H9 (cell line): ENCODE measurements around the gene DNAJC5. TPM values are rescaled to one million over a fixed set of nuclear protein-coding genes. Genes with fewer than 3 reads are reported as not detected.

ENCODE experiments used
- DNase-seq: peaks from one replicate; pipeline ENCODE4 v3.0.0-alpha.2; 2017
- H2AFZ ChIP-seq: one replicate; pipeline ENCODE4 v1.6.1; 2013; ENCODE audit warnings: mild to moderate bottlenecking, low read length, control low read depth, moderate library complexity
- H2AK5ac ChIP-seq: 2 replicates; pipeline ENCODE4 v1.6.1; 2013; ENCODE audit warnings: low read length, control low read depth, mixed read lengths; ENCODE audit not compliant: insufficient read length
- H2BK120ac ChIP-seq: one replicate; pipeline ENCODE4 v1.6.1; 2013; ENCODE audit warnings: low read depth, mild to moderate bottlenecking, low read length, control low read depth, inconsistent platforms; ENCODE audit not compliant: poor library complexity, severe bottlenecking
- H2BK12ac ChIP-seq: 2 replicates; pipeline ENCODE4 v1.6.1; 2013; ENCODE audit warnings: low read length, control low read depth, mixed read lengths, low read depth; ENCODE audit not compliant: insufficient read length
- H2BK15ac ChIP-seq: 2 replicates; pipeline ENCODE4 v1.6.1; 2013; ENCODE audit warnings: low read depth, low read length, control low read depth
- H2BK20ac ChIP-seq: one replicate; pipeline ENCODE4 v1.6.1; 2013; ENCODE audit warnings: low read depth, mild to moderate bottlenecking, low read length, control low read depth, inconsistent platforms; ENCODE audit not compliant: poor library complexity, severe bottlenecking
- H2BK5ac ChIP-seq: 2 replicates; pipeline ENCODE4 v1.6.1; 2013; ENCODE audit warnings: low read length, control low read depth, mixed read lengths; ENCODE audit not compliant: insufficient read length
- H3K14ac ChIP-seq: 2 replicates; pipeline ENCODE4 v1.6.1; 2013; ENCODE audit warnings: low read length, control low read depth; ENCODE audit not compliant: insufficient read depth
- H3K18ac ChIP-seq: 2 replicates; pipeline ENCODE4 v1.6.1; 2013; ENCODE audit warnings: low read depth, mild to moderate bottlenecking, mixed read lengths, low read length, control low read depth; ENCODE audit not compliant: insufficient read length
- H3K23ac ChIP-seq: 2 replicates; pipeline ENCODE4 v1.6.1; 2013; ENCODE audit warnings: low read length, control low read depth, mixed read lengths, low read depth; ENCODE audit not compliant: insufficient read length
- H3K23me2 ChIP-seq: 2 replicates; pipeline ENCODE4 v1.6.1; 2013; ENCODE audit warnings: low read depth, mild to moderate bottlenecking, mixed read lengths, low read length, control low read depth; ENCODE audit not compliant: insufficient read length, poor library complexity, severe bottlenecking
- H3K27ac ChIP-seq: 2 replicates; pipeline ENCODE4 v1.5.1; 2013; ENCODE audit warnings: low read length, control low read depth, mixed read lengths, low read depth; ENCODE audit not compliant: insufficient read length
- H3K27me3 ChIP-seq: 2 replicates; pipeline ENCODE4 v1.6.1; 2013; ENCODE audit warnings: low read length, control low read depth, inconsistent platforms; ENCODE audit not compliant: insufficient read depth
- H3K4ac ChIP-seq: 2 replicates; pipeline ENCODE4 v1.6.1; 2013; ENCODE audit warnings: low read depth, mild to moderate bottlenecking, control low read depth, inconsistent platforms, low read length, moderate library complexity
- H3K4me1 ChIP-seq: 2 replicates; pipeline ENCODE4 v1.6.1; 2013; ENCODE audit warnings: low read length, control low read depth, inconsistent platforms; ENCODE audit not compliant: insufficient read depth
- H3K4me2 ChIP-seq: 2 replicates; pipeline ENCODE4 v1.6.1; 2013; ENCODE audit warnings: low read length, control low read depth, mixed read lengths; ENCODE audit not compliant: insufficient read length, insufficient read depth
- H3K56ac ChIP-seq: 2 replicates; pipeline ENCODE4 v1.6.1; 2013; ENCODE audit warnings: low read depth, mild to moderate bottlenecking, mixed read lengths, low read length, control low read depth; ENCODE audit not compliant: insufficient read length
- H3K79me1 ChIP-seq: 2 replicates; pipeline ENCODE4 v1.6.1; 2013; ENCODE audit warnings: low read depth, mild to moderate bottlenecking, moderate library complexity, low read length, control low read depth, inconsistent platforms; ENCODE audit not compliant: insufficient read depth, poor library complexity, severe bottlenecking
- H3K79me2 ChIP-seq: 2 replicates; pipeline ENCODE4 v1.6.1; 2013; ENCODE audit warnings: low read length, control low read depth, inconsistent platforms; ENCODE audit not compliant: insufficient read depth
- H3K9ac ChIP-seq: 2 replicates; pipeline ENCODE4 v1.6.1; 2013; ENCODE audit warnings: low read length, control low read depth, mixed read lengths; ENCODE audit not compliant: insufficient read length; ENCODE audit errors: extremely low read depth
- H3K9me3 ChIP-seq: one replicate; pipeline ENCODE4 v1.6.1; 2013; ENCODE audit warnings: low read depth, low read length, inconsistent platforms; ENCODE audit not compliant: control insufficient read depth
- H3T11ph ChIP-seq: one replicate; pipeline ENCODE4 v1.6.1; 2013; ENCODE audit warnings: mild to moderate bottlenecking, low read length, control low read depth, inconsistent platforms
- H4K20me1 ChIP-seq: one replicate; pipeline ENCODE4 v1.6.1; 2013; ENCODE audit not compliant: control insufficient read depth, insufficient read length, insufficient read depth
- H4K5ac ChIP-seq: 2 replicates; pipeline ENCODE4 v1.6.1; 2013; ENCODE audit warnings: low read depth, mild to moderate bottlenecking, mixed read lengths, low read length, control low read depth; ENCODE audit not compliant: insufficient read length
- H4K8ac ChIP-seq: replicated peaks from 2 replicates; pipeline ENCODE4 v1.6.1; 2013; ENCODE audit warnings: low read length, control low read depth, mixed read lengths, low read depth; ENCODE audit not compliant: insufficient read length
- H4K91ac ChIP-seq: 2 replicates; pipeline ENCODE4 v1.6.1; 2013; ENCODE audit warnings: low read depth, mild to moderate bottlenecking, moderate library complexity, mixed read lengths, low read length, control low read depth; ENCODE audit not compliant: insufficient read length
- H3K27ac Mint-ChIP-seq, 3 experiments: 2 replicates in 2 of 3; 3 replicates in 1 of 3; pipeline ENCODE4 v1.8.0; 2020 to 2021; ENCODE audit warnings: mixed read lengths in 3 of 3, mild to moderate bottlenecking in 1 of 3, moderate library complexity in 1 of 3
- H3K27me3 Mint-ChIP-seq: 2 replicates; pipeline ENCODE4 v1.8.0; 2021; ENCODE audit warnings: low read depth, mild to moderate bottlenecking, moderate library complexity, mixed read lengths
- H3K36me3 Mint-ChIP-seq, 3 experiments: 2 replicates in 2 of 3; 3 replicates in 1 of 3; pipeline ENCODE4 v1.8.0; 2020 to 2021; ENCODE audit warnings: low read depth in 3 of 3, mixed read lengths in 3 of 3; ENCODE audit not compliant: insufficient read depth in 1 of 3
- H3K4me1 Mint-ChIP-seq, 2 experiments: 2 replicates each; pipeline ENCODE4 v1.8.0; 2020; ENCODE audit warnings: mixed read lengths in 2 of 2
- H3K4me3 Mint-ChIP-seq, 2 experiments: 2 replicates in 1 of 2; 3 replicates in 1 of 2; pipeline ENCODE4 v1.8.0; 2020 to 2021; ENCODE audit warnings: mild to moderate bottlenecking in 2 of 2, mixed read lengths in 2 of 2, moderate library complexity in 1 of 2
- H3K9me3 Mint-ChIP-seq, 2 experiments: 2 replicates in 1 of 2; 3 replicates in 1 of 2; pipeline ENCODE4 v1.8.0; 2020; ENCODE audit warnings: mild to moderate bottlenecking in 2 of 2, mixed read lengths in 2 of 2, moderate library complexity in 1 of 2
- WGBS: extraction: QIAGEN DNeasy Blood & Tissue Kit; methylation state at CpG from one replicate; pipeline ENCODE4 v1.1.7; 2013; ENCODE audit warnings: missing lambda C conversion rate, low lambda C conversion rate, mixed read lengths; ENCODE audit not compliant: insufficient read length; ENCODE audit errors: extremely low coverage; 5-methylcytosine and 5-hydroxymethylcytosine counted together
- total RNA-seq: library from RNA; stranded (reverse); gene quantifications from 2 replicates; pipeline ENCODE4 v1.2.1, GENCODE V29; 2021
- TF ChIP-seq, protein P1 (sequence below): fragments of 200-600 bp; sonication (generic); conservative IDR thresholded peaks from 3 replicates; pipeline ENCODE4 v1.8.0; 2021; ENCODE audit warnings: antibody characterized with exemption, mild to moderate bottlenecking

The DNAJC5 gene
- total RNA-seq, 1 experiment from 2014 or later, result 43.0 TPM

DNA sequence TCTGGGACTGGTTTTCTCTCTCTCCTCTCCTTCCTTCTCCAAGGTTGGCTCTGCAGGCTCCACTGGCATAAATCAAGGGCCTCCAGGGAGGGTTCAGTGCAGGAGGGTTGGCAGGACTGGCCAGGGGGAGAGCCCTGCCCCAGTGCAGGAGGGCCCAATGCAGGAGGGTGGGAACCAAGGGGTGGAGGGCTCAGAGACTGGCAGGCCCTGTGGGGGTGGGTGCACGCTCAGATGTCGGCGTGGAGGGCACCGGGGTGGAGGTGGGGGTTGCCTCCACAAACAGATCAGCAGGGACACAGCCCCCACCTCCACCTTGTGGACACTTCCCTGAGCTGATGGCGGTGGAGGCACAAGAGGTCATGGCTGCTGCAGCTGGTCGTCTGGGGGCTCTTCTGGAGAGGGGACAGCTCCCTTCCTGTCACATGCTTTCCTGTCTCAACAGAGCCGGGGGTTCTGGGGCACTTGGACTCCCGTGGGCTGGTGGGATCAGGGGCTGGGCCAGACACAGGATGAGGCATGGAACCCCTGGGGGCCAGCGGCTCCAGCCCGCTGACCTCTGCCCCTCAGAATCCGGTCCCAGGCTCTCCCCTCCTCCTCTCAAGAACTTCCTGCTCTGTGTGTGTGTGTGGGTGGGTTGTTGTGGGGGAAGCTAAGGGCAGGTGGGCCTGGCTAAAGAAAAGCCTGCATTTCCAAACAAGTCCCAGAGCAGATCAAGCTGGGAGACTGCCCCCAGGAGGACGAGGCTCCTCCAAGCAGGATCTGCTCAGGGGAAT is 36.3 kb upstream of the DNAJC5 start:
- Histone ChIP-seq H3K9me3 (no peaks in the 10 kb centered on the region), H3K9ac (no peak overlapping the region), H3K23ac (no peak overlapping the region), H3K4ac (no peak overlapping the region), H2AK5ac (no peak overlapping the region), H3K18ac (no peak overlapping the region), H4K5ac (no peak overlapping the region), H3K4me1 (peaks cover 2% of the 10 kb centered on the region; the same call in 1 of the 2 replicates), H2BK5ac (no peak overlapping the region), H2BK20ac (no peak overlapping the region), H2BK15ac (no peak overlapping the region), H3T11ph (no peak overlapping the region), H2BK120ac (no peak overlapping the region), H3K27ac (no peak overlapping the region), H4K8ac (no peak overlapping the region), H3K79me2 (no peaks in the 10 kb centered on the region), H2BK12ac (no peak overlapping the region), H4K91ac (no peak overlapping the region), H3K23me2 (no peaks in the 10 kb centered on the region), H3K56ac (no peak overlapping the region), H3K27me3 (no peaks in the 10 kb centered on the region), H3K79me1 (no peaks in the 10 kb centered on the region), H2AFZ (no peak overlapping the region), H3K14ac (0 out of 2 replicates have a peak overlapping the region, but pooled peaks have one; percentile 4), H4K20me1 (no peaks in the 10 kb centered on the region), H3K4me2 (no peak overlapping the region)
- 0 out of 5 replicates have a peak, but pooled peaks cover 0 to under 1% of the 10 kb centered on the region in 2 experiments for H3K9me3 Mint-ChIP-seq
- H3K4me1 Mint-ChIP-seq, result peaks cover 26 to 42% of the 10 kb centered on the region in 2 experiments
- peak overlapping the region; percentile 62 to 93 (median 87); a peak in 5 of 7 replicates for H3K27ac Mint-ChIP-seq
- peak; percentile 66 for DNase-seq
- TF ChIP-seq, protein P1, sequence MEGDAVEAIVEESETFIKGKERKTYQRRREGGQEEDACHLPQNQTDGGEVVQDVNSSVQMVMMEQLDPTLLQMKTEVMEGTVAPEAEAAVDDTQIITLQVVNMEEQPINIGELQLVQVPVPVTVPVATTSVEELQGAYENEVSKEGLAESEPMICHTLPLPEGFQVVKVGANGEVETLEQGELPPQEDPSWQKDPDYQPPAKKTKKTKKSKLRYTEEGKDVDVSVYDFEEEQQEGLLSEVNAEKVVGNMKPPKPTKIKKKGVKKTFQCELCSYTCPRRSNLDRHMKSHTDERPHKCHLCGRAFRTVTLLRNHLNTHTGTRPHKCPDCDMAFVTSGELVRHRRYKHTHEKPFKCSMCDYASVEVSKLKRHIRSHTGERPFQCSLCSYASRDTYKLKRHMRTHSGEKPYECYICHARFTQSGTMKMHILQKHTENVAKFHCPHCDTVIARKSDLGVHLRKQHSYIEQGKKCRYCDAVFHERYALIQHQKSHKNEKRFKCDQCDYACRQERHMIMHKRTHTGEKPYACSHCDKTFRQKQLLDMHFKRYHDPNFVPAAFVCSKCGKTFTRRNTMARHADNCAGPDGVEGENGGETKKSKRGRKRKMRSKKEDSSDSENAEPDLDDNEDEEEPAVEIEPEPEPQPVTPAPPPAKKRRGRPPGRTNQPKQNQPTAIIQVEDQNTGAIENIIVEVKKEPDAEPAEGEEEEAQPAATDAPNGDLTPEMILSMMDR, result peak; percentile 55; the same call in 2 of the 3 replicates
- WGBS, result no CpG with 5 or more reads among the region's 12 CpGs
- H3K27me3 Mint-ChIP-seq, result peaks cover 2% of the 10 kb centered on the region; the same call in 1 of the 2 replicates
- H3K36me3 Mint-ChIP-seq, result peaks cover 0 to 14% (median 9%) of the 10 kb centered on the region in 3 experiments; a peak in 5 of 7 replicates
- H3K4me3 Mint-ChIP-seq, result peak overlapping the region; percentile 39 to 58; a peak in 3 of 5 replicates
